ENCODE results near the gene BDNF. TPM values are rescaled to one million over a fixed set of nuclear protein-coding genes. Genes with fewer than 3 reads are reported as not detected.

The BDNF gene
- total and polyA plus RNA-seq, 2 donors (not counting 1 experiment from before 2014, with no cell fraction given), result not detected

GRCh38 chr11:27658535-27659236 is 41.6 kb downstream of the BDNF start:
- CTCF ChIA-PET, result no interaction called here
- no peaks in the 10 kb centered on the region for H3K9me3 ChIP-seq (ENCODE audit: control extremely low read depth in 1 of 3, control insufficient read depth in 2 of 3, insufficient read depth in 1 of 3, low read length in 2 of 3)
- H3K36me3 ChIP-seq (replicated peaks in 1 of 2; ENCODE audit: control extremely low read depth in 1 of 2, control insufficient read depth in 1 of 2, extremely low read depth in 1 of 2, insufficient read depth in 2 of 2, low read length in 1 of 2), result no peaks in the 10 kb centered on the region
- H2AFZ ChIP-seq (ENCODE audit: insufficient read depth, low read depth, low read length, poor library complexity, severe bottlenecking), result no peak overlapping the region
- POLR2A ChIA-PET, result no interaction called here
- no peaks in the 10 kb centered on the region for H3K9me3 Mint-ChIP-seq (ENCODE audit: insufficient read depth)
- no peaks in the 10 kb centered on the region for H4K20me1 ChIP-seq (ENCODE audit: control insufficient read depth, insufficient read depth, low read length, poor library complexity, severe bottlenecking)
- DNase-seq (no peak), ATAC-seq (ENCODE audit: low read depth) (no peak)
- WGBS (ENCODE audit: insufficient coverage), result no CpG with 5 or more reads among the region's 2 CpGs
- H3K27ac ChIP-seq (ENCODE audit: low read length in 2 of 2), result no peak overlapping the region
- H3K4me2 ChIP-seq (replicated peaks; ENCODE audit: low read depth, low read length, poor library complexity, severe bottlenecking), result no peak overlapping the region
- no peaks in the 10 kb centered on the region for H3K79me2 ChIP-seq (ENCODE audit: control insufficient read depth, insufficient read depth, low read length)
- no peaks in the 10 kb centered on the region for H3K4me1 Mint-ChIP-seq
- H3K4me1 ChIP-seq (ENCODE audit: control insufficient read depth in 2 of 2, insufficient read depth in 2 of 2, low read length in 2 of 2), result no peaks in the 10 kb centered on the region
- H3K9ac ChIP-seq (ENCODE audit: low read length), result no peak overlapping the region
- H3K27me3 Mint-ChIP-seq, result no peaks in the 10 kb centered on the region
- TF ChIP-seq EZH2 (IDR thresholded peaks at IDR 0.05; ENCODE audit: borderline replicate concordance, insufficient read depth, low read depth, low read length, poor library complexity, severe bottlenecking) (no peak), CTCF (IDR thresholded peaks at IDR 0.05) (no peak)
- intact Hi-C loops (cut with micrococcal nuclease), result no loop called here
- H3K27ac Mint-ChIP-seq, result no peak overlapping the region
- H3K4me3 ChIP-seq (ENCODE audit: control extremely low read depth in 1 of 5, extremely low read depth in 1 of 5, insufficient read depth in 1 of 5, low read depth in 2 of 5, low read length in 4 of 5), result no peak overlapping the region
- no peak overlapping the region for H3K4me3 Mint-ChIP-seq
- no peaks in the 10 kb centered on the region for H3K27me3 ChIP-seq (replicated peaks in 1 of 4; ENCODE audit: control extremely low read depth in 1 of 4, control insufficient read depth in 3 of 4, insufficient read depth in 4 of 4, low read length in 3 of 4)

- DNase-seq, result no peak
- Mint-ChIP-seq H3K9me3 (ENCODE audit: insufficient read depth) (no peaks in the 10 kb centered on the region), H3K27ac (no peak overlapping the region), H3K4me3 (no peak overlapping the region), H3K4me1 (no peaks in the 10 kb centered on the region), H3K27me3 (no peaks in the 10 kb centered on the region)
- no peaks in the 10 kb centered on the region for H3K9me3 ChIP-seq (ENCODE audit: control extremely low read depth in 1 of 3, control insufficient read depth in 2 of 3, insufficient read depth in 1 of 3, low read length in 2 of 3)
- no peaks in the 10 kb centered on the region for H3K4me1 ChIP-seq (ENCODE audit: control insufficient read depth in 2 of 2, insufficient read depth in 2 of 2, low read length in 2 of 2)
- H3K4me3 ChIP-seq (ENCODE audit: control extremely low read depth in 1 of 5, extremely low read depth in 1 of 5, insufficient read depth in 1 of 5, low read depth in 2 of 5, low read length in 4 of 5), result no peak overlapping the region
- no peak for ATAC-seq (ENCODE audit: low read depth)
- WGBS (ENCODE audit: insufficient coverage), result 63% methylated on average over 1 of the region's 12 CpGs
- TF ChIP-seq CTCF (IDR thresholded peaks at IDR 0.05) (no peak), EZH2 (IDR thresholded peaks at IDR 0.05; ENCODE audit: borderline replicate concordance, insufficient read depth, low read depth, low read length, poor library complexity, severe bottlenecking) (no peak)
- H3K4me2 ChIP-seq (replicated peaks; ENCODE audit: low read depth, low read length, poor library complexity, severe bottlenecking), result no peak overlapping the region
- H3K27ac ChIP-seq (ENCODE audit: low read length in 2 of 2), result no peak overlapping the region
- no peaks in the 10 kb centered on the region for H3K79me2 ChIP-seq (ENCODE audit: control insufficient read depth, insufficient read depth, low read length)
- no peaks in the 10 kb centered on the region for H3K27me3 ChIP-seq (replicated peaks in 1 of 4; ENCODE audit: control extremely low read depth in 1 of 4, control insufficient read depth in 3 of 4, insufficient read depth in 4 of 4, low read length in 3 of 4)
- H4K20me1 ChIP-seq (ENCODE audit: control insufficient read depth, insufficient read depth, low read length, poor library complexity, severe bottlenecking), result no peaks in the 10 kb centered on the region
- intact Hi-C loops (cut with micrococcal nuclease), result no loop called here
- H3K9ac ChIP-seq (ENCODE audit: low read length), result no peak overlapping the region
- no peak overlapping the region for H2AFZ ChIP-seq (ENCODE audit: insufficient read depth, low read depth, low read length, poor library complexity, severe bottlenecking)
- CTCF ChIA-PET, result no interaction called here
- POLR2A ChIA-PET, result no interaction called here
- no peaks in the 10 kb centered on the region for H3K36me3 ChIP-seq (replicated peaks in 1 of 2; ENCODE audit: control extremely low read depth in 1 of 2, control insufficient read depth in 1 of 2, extremely low read depth in 1 of 2, insufficient read depth in 2 of 2, low read length in 1 of 2)
These were observed 43.3 kb downstream of the BDNF start for GRCh38 chr11:27656806-27657483.

Data from B cell (primary cell).